IMR-90 (cell line): ENCODE results near the gene COLEC12. TPM values are rescaled to one million over a fixed set of nuclear protein-coding genes. Genes with fewer than 3 reads are reported as not detected.

Source experiments
- ATAC-seq: fragments of 200-7000 bp; cut with Tn5 transposase; 2 replicates; pipeline ENCODE4 v1.9.1; 2020; ENCODE audit warnings: low read depth, mild to moderate bottlenecking, moderate library complexity
- BruUV-seq: library from RNA; stranded (reverse); fragments of 400-500 nt; replicated peaks from 2 replicates; lab custom pipeline; 2021; lab: Mats Ljungman, UMichigan
- CTCF ChIA-PET: fragments of 300-600 bp; formaldehyde crosslinking; extraction: SDS; loops from one replicate; lab custom pipeline; 2021; ENCODE audit warnings: antibody characterized with exemption; lab: Yijun Ruan, JAX
- POLR2A ChIA-PET: fragments of 300-600 bp; sonication (Branson Sonifier 250); formaldehyde crosslinking; loops from one replicate; lab custom pipeline; 2022; ENCODE audit warnings: antibody characterized with exemption; ENCODE audit not compliant: unreplicated experiment; lab: Charles Lee
- DNase-seq: peaks from one replicate; pipeline ENCODE4 v3.0.0; 2013
- H2AFZ ChIP-seq: replicated peaks from 2 replicates; pipeline ENCODE3; 2013; ENCODE audit warnings: low read length, mild to moderate bottlenecking; ENCODE audit not compliant: poor library complexity
- H2AK5ac ChIP-seq: 2 replicates; pipeline ENCODE4 v1.6.1; 2013; ENCODE audit warnings: low read depth, low read length, inconsistent platforms
- H2AK9ac ChIP-seq: replicated peaks from 2 replicates; pipeline ENCODE3; 2013; ENCODE audit warnings: mild to moderate bottlenecking, low read depth, low read length, moderate library complexity; ENCODE audit not compliant: poor library complexity
- H2BK120ac ChIP-seq: 2 replicates; pipeline ENCODE4 v1.6.1; 2013; ENCODE audit warnings: low read depth, low read length, inconsistent platforms
- H2BK15ac ChIP-seq: 3 replicates; pipeline ENCODE4 v1.6.1; 2013; ENCODE audit warnings: low read depth, low read length, inconsistent platforms
- H2BK20ac ChIP-seq: 2 replicates; pipeline ENCODE4 v1.6.1; 2013; ENCODE audit warnings: low read depth, mild to moderate bottlenecking, inconsistent platforms, low read length, moderate library complexity
- H2BK5ac ChIP-seq: 2 replicates; pipeline ENCODE4 v1.6.1; 2013; ENCODE audit warnings: mild to moderate bottlenecking, low read depth, low read length, inconsistent platforms; ENCODE audit not compliant: poor library complexity, severe bottlenecking
- H3K14ac ChIP-seq: replicated peaks from 2 replicates; pipeline ENCODE4 v1.6.1; 2013; ENCODE audit warnings: low read depth, low read length, inconsistent platforms
- H3K18ac ChIP-seq: 2 replicates; pipeline ENCODE4 v1.6.1; 2013; ENCODE audit warnings: low read depth, low read length, control low read depth
- H3K23ac ChIP-seq: 2 replicates; pipeline ENCODE4 v1.6.1; 2013; ENCODE audit warnings: low read depth, low read length, inconsistent platforms
- H3K27ac ChIP-seq: 2 replicates; pipeline ENCODE4 v1.5.1; 2013; ENCODE audit warnings: mild to moderate bottlenecking, control low read depth, low read length; ENCODE audit not compliant: insufficient read depth
- H3K27me3 ChIP-seq: 2 replicates; pipeline ENCODE4 v1.6.1; 2013; ENCODE audit warnings: low read length; ENCODE audit not compliant: control insufficient read depth, insufficient read depth
- H3K36me3 ChIP-seq: 2 replicates; pipeline ENCODE4 v1.6.1; 2013; ENCODE audit warnings: low read length, mixed read lengths; ENCODE audit not compliant: control insufficient read depth, insufficient read depth
- H3K4ac ChIP-seq: 2 replicates; pipeline ENCODE4 v1.6.1; 2013; ENCODE audit warnings: low read depth, low read length, inconsistent platforms
- H3K4me1 ChIP-seq: 2 replicates; pipeline ENCODE4 v1.6.1; 2013; ENCODE audit warnings: low read length, mixed read lengths; ENCODE audit not compliant: control insufficient read depth, insufficient read depth
- H3K4me2 ChIP-seq: 2 replicates; pipeline ENCODE4 v1.6.1; 2013; ENCODE audit warnings: low read depth, mild to moderate bottlenecking, control low read depth, low read length, moderate library complexity
- H3K4me3 ChIP-seq: 2 replicates; pipeline ENCODE4 v1.5.1; 2013; ENCODE audit warnings: low read depth, mild to moderate bottlenecking, control low read depth, low read length, moderate library complexity; ENCODE audit not compliant: insufficient read depth
- H3K56ac ChIP-seq: 2 replicates; pipeline ENCODE4 v1.6.1; 2013; ENCODE audit warnings: low read length, inconsistent platforms; ENCODE audit not compliant: insufficient read depth; ENCODE audit errors: extremely low read depth
- H3K79me1 ChIP-seq, 2 experiments: 2 replicates each; pipeline ENCODE4 v1.6.1; 2013; ENCODE audit warnings: low read length in 2 of 2, inconsistent platforms in 1 of 2, low read depth in 1 of 2
- H3K9ac ChIP-seq: 2 replicates; pipeline ENCODE4 v1.6.1; 2013; ENCODE audit warnings: low read depth, low read length, control low read depth
- H3K9me1 ChIP-seq: 2 replicates; pipeline ENCODE4 v1.6.1; 2013; ENCODE audit warnings: low read length, inconsistent platforms; ENCODE audit not compliant: insufficient read depth
- H3K9me3 ChIP-seq: 2 replicates; pipeline ENCODE4 v1.6.1; 2013; ENCODE audit warnings: low read length; ENCODE audit not compliant: control insufficient read depth, insufficient read depth
- H4K20me1 ChIP-seq: 2 replicates; pipeline ENCODE4 v1.6.1; 2013; ENCODE audit warnings: low read length, inconsistent platforms; ENCODE audit not compliant: insufficient read depth
- H4K5ac ChIP-seq: 2 replicates; pipeline ENCODE4 v1.6.1; 2013; ENCODE audit warnings: mild to moderate bottlenecking, low read depth, low read length, control low read depth
- H4K8ac ChIP-seq, 2 experiments: 2 replicates each; pipeline ENCODE4 v1.6.1; 2013; ENCODE audit warnings: low read depth in 2 of 2, low read length in 2 of 2, control low read depth in 1 of 2, inconsistent platforms in 1 of 2
- H4K91ac ChIP-seq: 2 replicates; pipeline ENCODE4 v1.6.1; 2013; ENCODE audit warnings: low read depth, low read length, inconsistent platforms; ENCODE audit not compliant: insufficient read depth
- BHLHE40 ChIP-seq: fragments of 150-350 bp; IDR thresholded peaks from 2 replicates; pipeline ENCODE4 v1.6.1; 2016; ENCODE audit warnings: mild to moderate bottlenecking, low read depth, low read length
- CEBPB ChIP-seq: IDR thresholded peaks from 2 replicates; pipeline ENCODE4 v1.6.1; 2012; ENCODE audit warnings: low read depth, low read length, improper control_type of control experiment
- MAFK ChIP-seq: IDR thresholded peaks from 2 replicates; pipeline ENCODE4 v1.6.1; 2012; ENCODE audit warnings: low read depth, low read length, improper control_type of control experiment
- RCOR1 ChIP-seq: IDR thresholded peaks from 2 replicates; pipeline ENCODE4 v1.6.1; 2012; ENCODE audit warnings: mild to moderate bottlenecking, low read length, improper control_type of control experiment; ENCODE audit not compliant: insufficient replicate concordance
- RFX5 ChIP-seq: IDR thresholded peaks from 2 replicates; pipeline ENCODE4 v1.8.0; 2012; ENCODE audit warnings: low read depth, mild to moderate bottlenecking, low read length, moderate library complexity
- SMC3 ChIP-seq: fragments of 150-350 bp; IDR thresholded peaks from 2 replicates; pipeline ENCODE4 v1.6.1; 2016; ENCODE audit warnings: low read depth, mild to moderate bottlenecking, antibody characterized with exemption, low read length, moderate library complexity
- USF2 ChIP-seq: fragments of 150-350 bp; IDR thresholded peaks from 2 replicates; pipeline ENCODE4 v1.6.1; 2017; ENCODE audit warnings: mild to moderate bottlenecking, antibody characterized with exemption, low read length, low read depth
- WGBS, 2 experiments: methylation state at CpG; one replicate each; pipeline versions ENCODE4 v1.1.5 to v1.1.7; 2013; ENCODE audit warnings: missing lambda C conversion rate in 2 of 2; ENCODE audit not compliant: insufficient read length in 1 of 2; ENCODE audit errors: extremely low coverage in 2 of 2; 5-methylcytosine and 5-hydroxymethylcytosine counted together
- dilution Hi-C: fragments of 300-500 bp; cut with HindIII; formaldehyde crosslinking; loops from one replicate; pipeline ENCODE4 v1.14.3; 2018; ENCODE audit warnings: low sequenced_read_pairs; ENCODE audit not compliant: unreplicated experiment
- in situ Hi-C: fragments of 300-500 bp; cut with MboI; formaldehyde crosslinking; loops from 3 replicates; pipeline ENCODE4 v1.14.3; 2019; ENCODE audit warnings: low sequenced_read_pairs, inconsistent platforms, mixed read lengths
- intact Hi-C: fragments of 100-400 bp; cut with micrococcal nuclease; formaldehyde crosslinking; loops from 2 replicates; pipeline ENCODE4 v1.10.0; 2022
- polyA plus RNA-seq, 3 experiments: library from polyadenylated mRNA; depleted of rRNA; stranded (reverse); fragments of >200 nt; gene quantifications; 2 replicates each; pipeline ENCODE4 v1.2.3, GENCODE V29; 2012; ENCODE audit warnings: low replicate concordance in 1 of 3
- total RNA-seq: library from RNA; depleted of rRNA; stranded (reverse); fragments of >200 nt; gene quantifications from 2 replicates; pipeline ENCODE4 v1.2.3, GENCODE V29; 2012

COLEC12 gene
- total and polyA plus RNA-seq, 2 of the 4 experiments (the other 2 are of a cell fraction) = 1.0 to 2.3 TPM

- DNase-seq = no peak
- no peak overlapping the region for H4K91ac ChIP-seq
- H2BK5ac ChIP-seq = no peak overlapping the region
- no CpG with 5 or more reads among the region's 4 CpGs for WGBS, 2 experiments
- TF ChIP-seq RFX5 = no peak
- TF ChIP-seq MAFK = no peak
- TF ChIP-seq CEBPB = no peak
- no peak for TF ChIP-seq BHLHE40
- TF ChIP-seq RCOR1 = no peak
- no peak for TF ChIP-seq USF2
- TF ChIP-seq SMC3 = no peak
- no peak overlapping the region for H3K56ac ChIP-seq
- no peak overlapping the region for H2AFZ ChIP-seq
- no peaks in the 10 kb centered on the region for H3K27me3 ChIP-seq
- no peak overlapping the region for H2BK120ac ChIP-seq
- H3K4me3 ChIP-seq = no peak overlapping the region
- peaks cover 10% of the 10 kb centered on the region for H3K4me1 ChIP-seq
- H3K36me3 ChIP-seq = no peaks in the 10 kb centered on the region
- H3K4ac ChIP-seq = no peak overlapping the region; the same call in 1 of the 2 replicates
- H2BK20ac ChIP-seq = no peak overlapping the region
- intact Hi-C loops (no loop called here), in situ Hi-C loops (no loop called here), dilution Hi-C loops (no loop called here)
- H3K18ac ChIP-seq = no peak overlapping the region
- no peak for ATAC-seq
- H4K5ac ChIP-seq = no peak overlapping the region
- H3K4me2 ChIP-seq = no peak overlapping the region
- no peaks in the 10 kb centered on the region for H4K20me1 ChIP-seq
- BruUV-seq = no TSS peak
- POLR2A ChIA-PET = no interaction called here
- H3K9ac ChIP-seq = no peak overlapping the region
- H3K9me3 ChIP-seq = no peaks in the 10 kb centered on the region
- H3K27ac ChIP-seq = no peak overlapping the region
- no peak overlapping the region for H2BK15ac ChIP-seq
- H3K9me1 ChIP-seq = peaks cover 6% of the 10 kb centered on the region
- no peak overlapping the region for H2AK9ac ChIP-seq
- H2AK5ac ChIP-seq = no peak overlapping the region
- no peak overlapping the region for H3K23ac ChIP-seq
- no peak overlapping the region for H3K14ac ChIP-seq
- no peak overlapping the region for H4K8ac ChIP-seq
- H3K79me1 ChIP-seq = no peaks in the 10 kb centered on the region
- CTCF ChIA-PET = interaction anchor here (0.7 kb wide), 1 partner anchor 122 kb away, joined by 4 read pairs; no protein-coding TSS in a partner anchor
Observed at GRCh38 chr18:422966-423365, 77.5 kb downstream of the COLEC12 start.
